ENCODE results near the gene BMAL1. TPM values are rescaled to one million over a fixed set of nuclear protein-coding genes. Genes with fewer than 3 reads are reported as not detected.
A peak's percentile ranks its signal among the peaks of the same experiment; 100 is the strongest.

BMAL1 gene
- total and polyA plus RNA-seq, 10 donors: 6.5 to 58.4 (median 36.4) TPM

- H3K27me3 ChIP-seq (replicated peaks in 1 of 7): no peaks in the 10 kb centered on the region
- intact Hi-C loops (cut with DNase I; ENCODE audit: low total_unique reads): loop anchor here (5.0 kb wide), 1 partner anchor 126 kb away; no protein-coding TSS in a partner anchor
- TF ChIP-seq POLR2A (IDR thresholded peaks at IDR 0.05): no peak
- TF ChIP-seq POLR2AphosphoS5 (IDR thresholded peaks at IDR 0.05): no peak
- no peak for TF ChIP-seq CTCF (IDR thresholded peaks at IDR 0.05 in 8 of 11, conservative IDR thresholded peaks at IDR 0.05 in 3 of 11)
- WGBS, 5 donors: 63 to 78% (median 68%) methylated on average over 9 of the region's 9 CpGs
- H3K36me3 ChIP-seq: peaks cover 0 to 23% (median 0%) of the 10 kb centered on the region in 6 donors
- H3K4me3 ChIP-seq: peak overlapping the region in 5 of 8 donors; percentile 6 to 46 (median 22)
- no peak for DNase-seq
- H3K9me3 ChIP-seq: no peaks in the 10 kb centered on the region
- H3K4me1 ChIP-seq: peaks cover 9 to 95% (median 51%) of the 10 kb centered on the region in 6 donors
- H3K27ac ChIP-seq: peak overlapping the region in 6 of 8 donors; percentile 22 to 67 (median 40)
Observed at GRCh38 chr11:13338427-13339069, 61.0 kb downstream of the BMAL1 start.

GRCh38 chr11:13339195-13340153 is 61.9 kb downstream of the BMAL1 start:
- 72 to 78% (median 75%) methylated on average over 11 of the region's 11 CpGs for WGBS, 5 donors
- Histone ChIP-seq H3K9me3 (no peaks in the 10 kb centered on the region), H3K4me1 (peaks cover 9 to 95% (median 42%) of the 10 kb centered on the region in 6 donors), H3K36me3 (peaks cover 0 to 25% (median 0%) of the 10 kb centered on the region in 6 donors), H3K4me3 (no peak overlapping the region), H3K27me3 (replicated peaks in 1 of 7) (no peaks in the 10 kb centered on the region), H3K27ac (peak overlapping the region in 1 of 8 donors; percentile 67)
- intact Hi-C loops (cut with DNase I; ENCODE audit: low total_unique reads): loop anchor here (5.0 to 10.0 kb wide), 2 partner anchors 127 to 375 kb away; no protein-coding TSS in a partner anchor
- no peak for TF ChIP-seq POLR2AphosphoS5 (IDR thresholded peaks at IDR 0.05)
- no peak for TF ChIP-seq POLR2A (IDR thresholded peaks at IDR 0.05)
- no peak for TF ChIP-seq CTCF (IDR thresholded peaks at IDR 0.05 in 8 of 11, conservative IDR thresholded peaks at IDR 0.05 in 3 of 11)
- DNase-seq: no peak

- no peak for DNase-seq
- TF ChIP-seq POLR2A (IDR thresholded peaks at IDR 0.05) (no peak), POLR2AphosphoS5 (IDR thresholded peaks at IDR 0.05) (peak in 2 of 3 donors; percentile 13 to 31)
- peaks cover 9 to 88% (median 31%) of the 10 kb centered on the region in 6 donors for H3K4me1 ChIP-seq
- peaks cover 0 to 35% (median 0%) of the 10 kb centered on the region in 6 donors for H3K36me3 ChIP-seq
- intact Hi-C loops (cut with DNase I; ENCODE audit: low total_unique reads): loop anchor here (10.0 kb wide), 1 partner anchor 376 kb away; no protein-coding TSS in a partner anchor
- no peaks in the 10 kb centered on the region for H3K27me3 ChIP-seq (replicated peaks in 1 of 7)
- H3K4me3 ChIP-seq: no peak overlapping the region
- 39 to 55% (median 46%) methylated on average over 5 of the region's 5 CpGs for WGBS, 5 donors
- no peak overlapping the region for H3K27ac ChIP-seq
- H3K9me3 ChIP-seq: no peaks in the 10 kb centered on the region
Observed at GRCh38 chr11:13341026-13341425, 63.4 kb downstream of the BMAL1 start.

DNA sequence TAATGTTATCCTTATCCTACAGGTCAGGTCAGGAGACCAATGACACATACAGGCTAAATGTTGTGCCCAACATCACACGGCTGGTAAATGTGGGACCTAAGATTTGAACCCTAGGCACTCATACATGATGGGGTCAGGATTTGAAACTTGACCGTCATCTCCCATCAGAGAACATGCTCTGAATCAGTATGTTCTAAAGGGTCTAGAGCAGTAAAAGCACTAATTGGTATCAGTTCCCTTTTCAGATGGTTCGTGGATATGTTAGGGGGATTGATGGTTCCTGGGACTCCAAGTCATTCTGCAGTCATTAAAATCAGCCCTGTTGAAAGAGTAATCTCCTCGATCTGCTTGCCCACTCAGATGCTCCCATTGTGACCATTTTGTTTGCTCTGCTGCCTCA is 65.5 kb downstream of the BMAL1 start:
- Histone ChIP-seq H3K27me3 (replicated peaks in 1 of 7) (no peaks in the 10 kb centered on the region), H3K4me1 (peaks cover 3 to 86% (median 32%) of the 10 kb centered on the region in 6 donors), H3K27ac (no peak overlapping the region), H3K9me3 (no peaks in the 10 kb centered on the region), H3K4me3 (no peak overlapping the region), H3K36me3 (peaks cover 0 to 45% (median 2%) of the 10 kb centered on the region in 6 donors)
- intact Hi-C loops (cut with DNase I; ENCODE audit: low total_unique reads): loop anchor here (10.0 kb wide), 1 partner anchor 378 kb away; no protein-coding TSS in a partner anchor
- TF ChIP-seq POLR2AphosphoS5 (IDR thresholded peaks at IDR 0.05): no peak
- 76 to 83% (median 79%) methylated on average over 4 of the region's 4 CpGs for WGBS, 5 donors
- DNase-seq: no peak
